ENCODE measurements around the gene MYO1D.
"Not testable (repeated sequence)": the region's sequence is repeated elsewhere in the genome, so short reads cannot be mapped to it uniquely, and the experiment has no call there.

MYO1D gene

DNA sequence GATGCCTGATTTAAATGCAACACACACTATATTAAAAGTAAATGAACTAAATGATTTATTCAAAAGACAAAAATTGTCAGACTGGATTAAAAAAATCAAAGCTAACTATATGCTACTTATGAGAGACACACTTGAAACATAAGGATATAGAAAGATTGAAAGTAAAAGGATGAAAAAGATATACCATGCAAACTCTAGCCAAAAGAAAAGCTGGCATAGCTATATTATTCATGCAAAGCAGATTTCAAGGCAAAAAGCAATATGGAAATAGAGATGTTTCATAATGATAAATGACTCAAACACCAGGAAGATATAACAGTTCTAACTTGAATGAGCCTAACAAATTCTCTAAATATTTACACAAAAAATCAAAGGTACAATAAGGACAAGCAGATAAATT is 149.2 kb downstream of the MYO1D start:
- no peak for DNase-seq (ENCODE audit: low read depth)

DNA sequence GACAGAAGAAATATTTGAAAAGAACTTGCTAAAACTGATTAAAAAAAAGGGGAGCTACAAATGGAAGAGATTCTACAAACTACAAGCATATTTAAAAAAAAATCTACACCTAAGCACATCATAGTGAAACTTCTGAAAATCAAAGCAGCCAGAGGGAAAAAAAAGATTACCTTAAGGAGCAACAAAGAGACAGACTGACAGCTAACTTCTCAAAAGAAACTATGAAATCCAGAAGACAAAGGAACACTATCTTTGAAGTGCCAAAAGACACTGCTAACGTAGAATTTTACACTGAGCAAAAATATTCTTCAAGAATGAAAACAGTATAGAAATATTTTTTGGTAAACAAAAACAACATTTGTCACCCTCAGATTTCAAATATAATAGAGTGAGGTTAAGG is 151.2 kb downstream of the MYO1D start:
- no peak for DNase-seq (ENCODE audit: low read depth)

DNA sequence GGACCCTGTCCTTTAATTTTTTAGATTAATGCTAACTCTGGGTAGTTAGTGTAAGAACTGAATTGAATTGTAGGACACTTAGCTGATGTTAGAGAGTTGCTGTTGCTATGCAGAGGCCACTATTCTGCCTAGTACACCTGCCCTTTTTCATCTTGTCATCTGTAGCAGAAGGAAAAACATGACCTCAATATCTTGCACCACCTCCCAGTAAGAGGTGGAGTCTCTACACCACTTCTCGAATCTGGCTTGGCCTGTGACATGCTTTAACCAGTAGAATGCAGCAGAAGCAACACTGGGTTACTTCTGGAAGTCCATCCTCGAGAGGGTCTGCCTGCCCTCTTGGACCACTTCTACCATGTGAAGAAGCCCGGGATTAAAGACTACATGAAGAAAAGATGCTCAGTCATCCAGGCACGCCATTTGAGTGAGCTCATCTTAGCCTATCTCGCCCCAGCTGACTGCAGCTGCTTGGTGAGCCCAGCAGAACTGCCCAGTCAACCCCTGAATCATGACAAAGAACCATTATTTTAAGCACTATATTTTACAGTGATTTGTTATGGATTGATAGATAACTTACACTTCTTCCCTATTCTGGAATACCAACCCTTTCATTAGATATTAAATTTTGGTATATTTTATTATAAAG is 153.5 kb downstream of the MYO1D start:
- no peak for DNase-seq (ENCODE audit: low read depth)

DNA sequence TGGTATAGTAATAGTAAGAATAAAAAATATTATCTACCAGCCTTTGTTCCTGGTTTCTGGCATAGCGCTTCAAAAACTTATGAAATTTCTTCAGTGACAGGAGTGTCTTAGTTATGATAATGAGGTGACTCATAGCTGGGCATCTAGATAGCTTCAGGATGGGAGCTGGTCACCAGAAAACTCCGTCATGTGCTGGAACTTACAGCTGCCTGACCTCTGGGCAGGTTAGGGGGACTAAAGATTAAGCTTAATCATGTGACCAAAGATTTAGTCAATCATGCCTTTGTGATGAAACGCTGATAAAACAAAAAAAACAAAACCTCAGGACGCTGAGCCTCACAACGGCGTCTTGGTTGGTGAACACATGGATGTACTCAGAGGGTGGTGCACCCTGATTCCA is 154.2 kb downstream of the MYO1D start:
- no peak for DNase-seq (ENCODE audit: low read depth)

DNA sequence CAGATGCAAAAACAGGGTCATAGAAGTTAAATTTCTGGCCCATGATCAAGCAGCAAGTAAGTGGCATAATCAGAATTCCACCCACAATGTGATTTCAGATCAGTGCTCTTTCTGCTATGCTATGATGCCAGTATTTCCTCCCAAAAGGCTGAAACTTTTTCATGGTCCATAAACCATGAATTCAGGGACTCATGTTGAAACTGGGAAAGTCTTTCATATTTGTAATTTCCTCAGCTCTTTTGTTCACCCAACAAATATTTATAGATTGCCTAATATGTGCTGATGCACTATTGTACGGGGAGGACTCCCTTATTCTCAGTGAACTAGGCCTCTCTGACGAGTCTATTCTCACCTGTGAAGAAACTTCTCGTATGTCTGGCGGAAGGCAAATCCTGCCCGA is 156.3 kb downstream of the MYO1D start:
- no peak for DNase-seq (ENCODE audit: low read depth)

DNA sequence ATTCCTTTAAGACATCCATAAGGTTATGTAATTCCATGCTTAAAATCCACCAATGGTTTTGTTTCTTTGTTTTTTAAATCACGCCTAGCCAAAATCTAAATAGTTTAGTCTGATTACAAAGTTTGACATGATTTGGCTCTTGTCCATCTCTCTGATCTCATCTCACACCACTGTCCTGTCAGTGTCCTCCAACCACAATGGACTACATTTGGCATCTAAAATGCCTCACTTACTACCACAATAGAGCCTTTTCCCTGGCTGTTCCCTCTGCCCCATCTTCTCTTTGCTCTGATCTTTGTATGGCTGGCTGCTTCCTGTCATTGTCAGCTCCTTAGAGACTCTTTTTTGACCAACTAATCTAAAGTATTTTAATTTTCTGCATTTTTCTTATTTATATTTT is 157.2 kb downstream of the MYO1D start:
- no peak for DNase-seq (ENCODE audit: low read depth)

DNA sequence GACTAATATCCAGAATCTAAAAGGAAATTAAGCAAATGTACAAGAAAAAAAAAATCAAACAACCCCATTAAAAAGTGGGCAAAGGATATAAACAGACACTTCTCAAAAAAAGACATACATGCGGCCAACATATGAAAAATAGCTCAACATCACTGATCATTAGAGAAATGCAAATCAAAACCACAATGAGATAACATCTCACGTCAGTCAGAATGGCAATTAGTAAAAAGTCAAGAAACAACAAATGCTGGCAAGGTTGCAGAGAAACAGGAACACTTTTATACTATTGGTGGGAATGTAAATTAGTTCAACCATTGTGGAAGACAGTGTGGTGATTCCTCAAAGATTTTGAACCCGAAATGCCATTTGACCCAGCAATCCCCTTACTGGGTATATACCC is 162.0 kb downstream of the MYO1D start:
- not testable (repeated sequence) for DNase-seq (ENCODE audit: low read depth)

DNA sequence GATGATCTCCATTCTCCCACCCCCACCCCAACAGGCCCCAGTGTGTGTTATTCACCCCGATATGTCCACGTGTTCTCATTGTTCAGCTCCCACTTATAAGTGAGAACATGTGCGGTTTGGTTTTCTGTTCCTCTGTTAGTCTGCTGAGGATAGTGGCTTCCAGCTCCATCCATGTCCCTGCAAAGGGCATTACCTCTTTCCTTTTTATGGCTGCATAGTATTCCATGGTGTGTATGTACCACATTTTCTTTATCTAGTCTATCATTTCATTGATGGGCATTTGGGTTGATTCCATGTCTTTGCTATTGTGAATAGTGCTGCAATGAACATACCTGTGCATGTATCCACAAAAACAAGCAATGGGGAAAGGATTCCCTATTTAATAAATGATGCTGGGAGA is 162.7 kb downstream of the MYO1D start:
- DNase-seq (ENCODE audit: low read depth): not testable (repeated sequence)

DNA sequence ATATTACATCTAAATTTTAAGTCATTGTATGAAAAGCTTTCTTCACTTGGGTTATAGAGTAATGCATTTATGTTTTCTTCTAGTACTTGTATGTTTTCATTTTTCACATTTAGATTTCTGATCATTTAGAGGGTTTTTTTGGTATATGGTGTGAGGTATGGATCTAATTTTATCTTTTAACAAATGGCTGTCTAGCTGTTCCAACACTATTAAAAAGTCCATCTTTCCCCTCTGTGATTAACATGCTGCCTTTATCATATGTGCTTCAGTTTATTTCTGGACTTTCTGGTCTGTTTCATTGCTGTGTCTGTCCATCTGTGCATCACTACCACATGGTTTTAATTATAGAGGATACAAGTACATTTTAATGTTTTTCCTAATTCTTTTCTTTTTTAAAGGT is 163.8 kb downstream of the MYO1D start:
- DNase-seq (ENCODE audit: low read depth): no peak

DNA sequence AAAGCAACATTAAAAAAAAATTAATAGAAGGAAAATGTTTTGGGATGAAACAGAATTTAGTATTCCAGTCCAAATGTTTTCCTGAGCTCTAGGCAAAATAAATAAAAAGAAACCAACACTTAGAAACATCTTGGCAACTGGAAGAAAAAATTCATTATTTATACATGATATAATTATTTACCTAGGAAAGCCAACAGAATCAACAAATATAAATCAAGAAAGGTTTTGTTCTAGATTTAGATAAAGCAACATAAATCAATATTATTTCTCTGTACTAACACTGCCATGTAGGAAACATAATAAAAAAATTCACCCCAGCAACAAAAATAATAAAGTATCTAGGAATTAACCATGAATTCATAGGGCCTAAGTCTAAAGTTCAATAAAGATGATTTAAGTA is 167.4 kb downstream of the MYO1D start:
- no peak for DNase-seq (ENCODE audit: low read depth)

DNA sequence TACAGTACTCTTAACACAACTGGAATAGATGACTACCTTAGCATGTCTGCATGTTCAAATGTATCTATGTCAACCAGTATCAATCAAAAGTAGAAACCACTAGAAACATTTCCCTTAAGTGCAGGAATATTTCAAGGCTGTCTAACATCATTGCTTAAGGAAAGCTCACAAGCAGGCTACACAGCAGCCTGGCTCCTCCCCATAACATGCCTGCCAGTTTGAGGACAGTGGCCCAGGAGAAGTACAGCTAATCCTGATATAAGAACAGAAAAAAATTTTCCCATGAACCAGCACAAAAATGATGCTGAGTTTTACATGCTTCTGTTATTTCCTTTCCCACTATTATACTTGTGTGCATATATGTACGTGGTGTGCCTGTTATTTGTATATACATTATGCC is 175.1 kb downstream of the MYO1D start:
- DNase-seq (ENCODE audit: low read depth): no peak

DNA sequence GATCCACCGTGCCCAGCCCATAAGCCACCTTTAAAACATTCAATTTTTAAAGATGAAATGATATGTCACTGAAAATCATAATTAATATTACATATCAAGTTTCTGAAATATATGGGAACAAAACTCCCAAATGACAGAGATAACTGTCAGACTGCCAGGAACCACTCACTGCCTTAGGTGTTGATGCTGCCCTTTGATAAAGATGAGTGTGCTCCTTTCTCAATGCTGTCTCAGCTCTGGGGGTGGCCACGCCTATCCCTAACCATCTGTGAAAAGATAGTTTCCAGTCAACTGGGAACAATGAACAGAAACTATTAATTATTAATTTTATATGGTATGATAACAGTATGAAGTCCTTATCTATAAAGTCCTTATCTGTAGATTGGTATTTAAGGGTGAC is 177.7 kb downstream of the MYO1D start:
- DNase-seq (ENCODE audit: low read depth): no peak

DNA sequence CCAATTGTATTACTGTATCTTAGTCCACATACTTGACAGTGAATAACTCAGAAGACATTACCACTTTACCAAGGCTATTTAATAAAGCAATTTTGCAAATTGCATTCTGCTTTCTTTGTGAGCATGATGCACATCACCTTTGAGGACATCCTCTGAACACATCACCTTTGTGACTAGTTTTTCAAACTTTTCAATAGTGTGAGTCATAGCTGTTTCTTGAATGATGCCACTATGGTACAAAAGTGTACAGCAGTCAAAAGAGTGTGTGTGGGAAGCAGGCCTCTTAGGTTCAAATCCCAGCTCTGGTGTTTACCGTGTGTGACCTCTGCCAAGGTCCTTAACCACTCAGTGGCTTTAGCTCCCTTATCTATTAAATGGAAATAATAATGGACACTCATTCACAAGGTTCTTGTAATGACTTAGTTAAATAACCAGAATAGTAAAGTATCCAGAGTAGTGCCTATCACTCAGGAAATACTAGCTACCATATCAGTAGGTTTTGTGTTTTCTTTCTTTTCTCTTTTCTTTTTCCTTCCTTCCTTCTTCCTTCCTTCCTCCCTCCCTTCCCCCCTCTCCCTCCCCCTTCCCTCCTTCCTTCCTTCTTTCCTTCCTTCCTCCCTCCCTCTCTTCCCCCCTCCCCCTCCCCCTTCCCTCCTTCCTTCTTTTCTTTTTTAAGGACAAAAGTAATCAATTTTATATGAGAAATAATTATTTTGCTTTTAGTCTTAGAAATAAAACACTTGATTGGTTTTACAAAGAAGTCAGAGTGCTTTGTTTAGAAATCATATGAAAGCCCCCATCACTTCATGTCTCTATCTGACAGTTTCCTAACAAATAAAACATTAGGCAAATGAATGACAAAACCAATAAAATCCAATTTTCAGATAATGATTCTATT is 178.9 kb downstream of the MYO1D start:
- DNase-seq (ENCODE audit: low read depth): peak; percentile 29

DNA sequence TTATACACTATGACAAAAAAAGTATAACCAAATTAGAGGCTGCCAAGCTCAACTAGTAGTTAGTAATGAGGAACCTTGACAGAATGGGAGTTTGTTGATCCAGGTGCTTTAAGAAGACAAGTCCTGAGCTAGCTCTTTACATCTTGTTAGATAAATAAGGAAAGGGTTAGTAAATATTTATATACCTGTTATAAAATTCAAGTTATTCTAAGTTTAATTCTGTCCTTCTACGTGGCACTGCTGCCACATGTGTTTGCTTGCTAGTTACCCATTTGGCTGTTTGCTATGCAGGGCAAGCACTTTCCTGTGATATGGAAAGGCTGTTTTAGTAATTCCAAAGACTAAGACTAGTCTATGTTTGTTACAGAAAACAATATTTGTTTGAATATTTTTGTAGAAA is 180.5 kb downstream of the MYO1D start:
- DNase-seq (ENCODE audit: low read depth): no peak

DNA sequence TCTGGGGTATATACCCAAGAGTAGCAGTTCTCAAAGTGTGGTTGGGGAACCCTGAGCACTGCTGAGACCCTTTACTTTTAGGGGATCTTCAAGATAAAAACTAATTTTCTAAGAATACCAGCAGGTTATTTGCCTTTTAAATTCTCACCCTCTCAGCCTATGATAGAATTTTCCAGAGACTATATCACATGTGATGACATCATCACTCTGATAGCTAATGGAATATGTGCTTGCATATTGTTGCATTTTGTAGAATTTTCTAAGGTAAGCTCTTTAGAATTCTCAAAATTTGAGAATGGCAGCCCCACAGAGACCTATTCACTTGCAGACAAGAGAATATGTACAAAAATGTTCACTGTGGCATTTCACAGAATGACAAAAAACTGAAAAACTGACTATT is 181.1 kb downstream of the MYO1D start:
- DNase-seq (ENCODE audit: low read depth): no peak

DNA sequence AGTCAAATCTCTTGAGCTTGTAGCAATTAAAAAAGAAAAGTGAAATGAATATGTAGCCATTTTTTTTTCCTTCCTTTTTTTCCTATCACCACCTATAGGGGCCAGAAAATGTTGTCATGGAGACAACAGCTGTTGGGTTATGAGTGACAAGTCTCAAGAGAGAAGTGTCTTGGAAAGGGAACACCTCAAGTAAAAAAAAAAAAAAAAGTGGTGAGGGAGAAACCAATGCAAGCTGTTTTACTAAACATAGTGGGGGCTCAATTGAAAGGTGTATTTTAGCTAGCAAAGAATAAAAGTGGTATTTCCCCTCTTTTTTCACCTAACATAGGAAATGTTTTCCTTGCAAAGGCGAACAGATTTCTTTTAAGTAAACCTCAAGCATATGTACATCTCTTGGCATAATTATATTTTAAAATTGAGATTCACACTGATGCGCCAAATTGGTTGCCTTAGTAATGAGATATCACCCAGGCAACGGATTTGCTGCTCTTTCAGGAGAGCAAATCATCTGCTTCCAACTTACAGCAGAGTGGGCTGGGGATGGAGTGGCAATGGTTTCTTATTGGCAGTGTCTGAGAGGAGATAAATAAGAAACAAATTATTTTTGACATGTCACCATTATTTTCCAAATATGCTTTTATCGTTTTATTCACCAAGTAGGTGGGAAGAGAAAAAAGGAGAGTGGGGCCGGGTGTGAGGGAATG is 183.6 kb downstream of the MYO1D start:
- no peak for DNase-seq (ENCODE audit: low read depth)

DNA sequence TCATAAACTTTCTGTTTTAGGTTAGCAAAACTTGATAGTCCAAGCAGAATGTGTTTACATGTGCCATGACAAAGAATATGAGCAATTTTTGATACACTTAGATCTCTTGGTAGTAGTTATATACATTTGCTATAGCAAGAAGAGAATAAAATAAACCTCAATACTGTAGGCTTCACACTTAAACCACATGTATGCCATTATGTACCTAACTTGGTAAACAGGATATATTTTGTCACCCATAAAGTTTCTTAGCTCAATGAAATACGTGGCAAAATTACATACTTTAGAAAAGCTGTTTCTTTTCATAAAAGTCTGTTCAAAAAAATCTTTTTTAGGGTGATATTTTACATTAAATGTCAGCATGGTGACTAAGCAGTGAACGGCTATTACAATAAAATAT is 184.7 kb downstream of the MYO1D start:
- no peak for DNase-seq (ENCODE audit: low read depth)

DNA sequence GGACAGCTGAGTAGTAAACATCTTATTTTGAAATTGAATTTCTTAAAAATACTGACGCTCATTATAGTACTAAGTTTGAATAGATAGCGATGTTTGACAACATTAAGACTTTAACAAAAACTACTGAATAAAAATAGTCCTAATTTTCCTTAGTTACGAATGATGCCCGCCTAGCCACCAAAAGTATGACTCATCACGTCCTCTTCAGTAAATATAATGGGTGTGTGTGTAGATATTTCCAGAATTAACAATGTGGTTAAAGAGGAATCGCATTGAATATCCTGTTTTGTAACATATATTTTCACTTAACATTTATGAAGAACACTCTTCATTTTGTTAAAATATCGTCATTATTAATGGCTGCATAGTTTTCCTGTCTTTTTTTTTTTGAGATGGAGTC is 187.6 kb downstream of the MYO1D start:
- peak; percentile 6 for DNase-seq (ENCODE audit: low read depth)

DNA sequence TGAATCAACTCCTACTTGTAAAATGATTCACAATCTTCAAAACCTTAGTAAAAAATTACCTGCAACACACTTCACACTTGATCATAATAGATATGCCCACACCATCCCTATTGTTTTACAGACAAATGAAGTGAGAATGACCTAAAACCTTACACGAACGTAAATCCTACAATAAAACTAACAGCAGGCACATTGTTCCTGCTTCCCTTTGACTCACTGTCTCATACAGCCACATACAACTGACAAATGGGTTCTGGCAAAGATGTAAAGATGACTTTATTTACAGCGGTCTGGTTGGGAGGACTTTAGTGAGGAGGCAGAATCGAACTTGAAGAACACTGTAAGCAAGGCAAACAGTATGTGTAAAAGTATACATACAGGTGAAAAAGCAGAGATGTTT is 188.7 kb downstream of the MYO1D start:
- DNase-seq (ENCODE audit: low read depth): no peak

DNA sequence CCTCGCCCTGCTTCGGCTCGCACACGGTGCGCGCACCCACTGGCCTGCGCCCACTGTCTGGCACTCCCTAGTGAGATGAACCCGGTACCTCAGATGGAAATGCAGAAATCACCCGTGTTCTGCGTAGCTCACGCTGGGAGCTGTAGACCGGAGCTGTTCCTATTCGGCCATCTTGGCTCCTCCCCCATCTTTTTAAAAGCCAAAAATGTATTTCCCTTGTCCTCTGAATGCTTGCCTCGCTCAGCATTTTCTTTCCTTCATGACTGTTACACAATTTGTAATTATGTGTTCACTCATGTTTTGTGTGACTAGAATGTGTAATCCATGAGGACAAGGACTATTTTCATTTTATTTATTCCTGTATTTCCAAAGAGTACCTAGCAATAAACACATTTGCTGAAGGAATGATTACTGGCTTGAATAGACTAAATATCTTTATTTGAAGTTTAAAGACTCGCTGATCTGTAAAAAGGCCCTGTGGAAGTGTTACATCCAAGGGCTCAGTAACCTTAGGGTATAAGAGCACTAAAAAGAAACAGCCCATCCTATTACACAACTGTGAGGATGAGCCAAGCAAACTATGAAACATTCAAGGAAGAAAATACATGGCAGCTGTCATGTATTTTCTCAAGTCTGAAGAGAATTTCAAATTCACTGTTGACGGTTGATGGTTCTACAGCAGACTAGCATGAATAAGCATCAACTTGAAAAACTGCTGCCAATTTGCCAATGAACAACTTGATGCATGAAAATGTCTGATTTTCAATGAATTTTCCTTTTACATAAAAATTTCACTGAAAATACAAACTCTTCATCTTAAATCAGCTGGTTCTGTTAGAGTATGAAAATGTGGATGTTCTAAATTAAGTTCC is 192.6 kb downstream of the MYO1D start:
- DNase-seq (ENCODE audit: low read depth): no peak

DNA sequence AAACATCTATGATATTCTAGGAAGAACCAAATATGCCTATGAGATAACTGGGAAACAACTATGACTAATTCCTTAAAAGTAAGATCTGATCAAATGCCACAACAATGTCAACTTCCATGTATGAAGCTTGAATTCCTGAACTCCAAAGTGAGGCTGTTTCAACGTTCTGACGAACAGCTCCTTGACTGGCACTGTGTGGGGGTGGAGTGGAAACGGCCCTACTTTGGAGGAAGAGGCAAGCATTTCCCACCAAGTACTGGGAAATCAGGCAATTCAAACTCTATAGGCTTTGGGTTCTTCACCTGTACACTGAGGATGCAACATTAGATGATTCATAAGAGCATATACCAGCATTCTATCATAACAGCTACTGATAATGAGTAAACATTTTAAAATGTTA is 203.0 kb downstream of the MYO1D start:
- DNase-seq (ENCODE audit: low read depth): peak; percentile 4

DNA sequence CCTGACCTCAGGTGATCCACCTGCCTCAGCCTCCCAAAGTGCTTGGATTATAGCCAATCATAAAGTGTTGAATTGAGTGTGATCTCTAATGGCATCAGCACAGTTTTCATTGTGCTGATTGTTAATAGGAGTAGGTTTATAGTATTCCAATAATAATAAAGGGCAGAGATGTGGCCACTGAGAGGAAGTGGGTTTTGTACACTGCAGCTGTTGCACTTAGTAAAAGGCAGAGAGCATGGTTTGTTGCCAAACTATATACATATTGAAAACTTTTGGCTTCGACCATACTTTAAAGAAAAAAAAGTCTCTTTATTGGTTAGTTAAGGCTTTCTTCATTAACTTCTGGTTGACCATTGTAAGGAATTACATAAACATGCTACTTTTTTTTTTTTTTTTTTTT is 204.2 kb downstream of the MYO1D start:
- no peak for DNase-seq (ENCODE audit: low read depth)
